ENCODE results near the gene SHISA6. TPM values are rescaled to one million over a fixed set of nuclear protein-coding genes. Genes with fewer than 3 reads are reported as not detected.
A peak's percentile ranks its signal among the peaks of the same experiment; 100 is the strongest.

The SHISA6 gene
- total RNA-seq, 1 experiment from 2014 or later: 2.9 TPM

GRCh38 chr17:11296994-11297393, 56.0 kb downstream of the SHISA6 start:
- no peak overlapping the region for H3K9ac ChIP-seq (ENCODE audit: extremely low read depth, insufficient read length, low read length)
- no peak overlapping the region for H2BK12ac ChIP-seq (ENCODE audit: insufficient read length, low read depth, low read length)
- Mint-ChIP-seq H3K4me3 (no peak overlapping the region), H3K4me1 (no peaks in the 10 kb centered on the region), H3K36me3 (ENCODE audit: insufficient read depth in 1 of 3, low read depth in 3 of 3) (peaks cover 0 to 7% (median 5%) of the 10 kb centered on the region in 3 experiments; a peak in 4 of 7 replicates), H3K9me3 (peaks cover 6 to 7% of the 10 kb centered on the region in 2 experiments), H3K27ac (no peak overlapping the region), H3K27me3 (ENCODE audit: low read depth) (no peaks in the 10 kb centered on the region; the same call in none of the 2 replicates)
- H3K4ac ChIP-seq (ENCODE audit: low read depth, low read length): no peak overlapping the region
- no peak overlapping the region for H3K14ac ChIP-seq (ENCODE audit: insufficient read depth, low read length)
- H3K79me2 ChIP-seq (ENCODE audit: insufficient read depth, low read length): no peaks in the 10 kb centered on the region
- H3K18ac ChIP-seq (ENCODE audit: insufficient read length, low read depth, low read length): no peak overlapping the region
- no CpG with 5 or more reads among the region's 4 CpGs for WGBS (ENCODE audit: extremely low coverage, insufficient read length, low lambda C conversion rate)
- no peak overlapping the region for H2BK15ac ChIP-seq (ENCODE audit: low read depth, low read length)
- no peak overlapping the region for H2AFZ ChIP-seq (ENCODE audit: low read length)
- no peak overlapping the region for H4K5ac ChIP-seq (ENCODE audit: insufficient read length, low read depth, low read length)
- no peaks in the 10 kb centered on the region for H3K27me3 ChIP-seq (ENCODE audit: insufficient read depth, low read length)
- no peak overlapping the region for H2BK5ac ChIP-seq (ENCODE audit: insufficient read length, low read length)
- H3K23me2 ChIP-seq (ENCODE audit: insufficient read length, low read depth, low read length, poor library complexity, severe bottlenecking): no peaks in the 10 kb centered on the region
- H2AK5ac ChIP-seq (ENCODE audit: insufficient read length, low read length): no peak overlapping the region
- no peak overlapping the region for H3T11ph ChIP-seq (ENCODE audit: low read length)
- no peaks in the 10 kb centered on the region for H3K9me3 ChIP-seq (ENCODE audit: control insufficient read depth, low read depth, low read length)
- H3K79me1 ChIP-seq (ENCODE audit: insufficient read depth, low read depth, low read length, poor library complexity, severe bottlenecking): no peaks in the 10 kb centered on the region
- no peak overlapping the region for H3K56ac ChIP-seq (ENCODE audit: insufficient read length, low read depth, low read length)
- no peak for DNase-seq
- H2BK20ac ChIP-seq (ENCODE audit: low read depth, low read length, poor library complexity, severe bottlenecking): no peak overlapping the region
- no peaks in the 10 kb centered on the region for H3K4me1 ChIP-seq (ENCODE audit: insufficient read depth, low read length)
- TF ChIP-seq CTCF (conservative IDR thresholded peaks at IDR 0.05): peak; percentile 79
- H4K8ac ChIP-seq (replicated peaks; ENCODE audit: insufficient read length, low read depth, low read length): no peak overlapping the region
- H4K91ac ChIP-seq (ENCODE audit: insufficient read length, low read depth, low read length): no peak overlapping the region
- no peak overlapping the region for H3K4me2 ChIP-seq (ENCODE audit: insufficient read depth, insufficient read length, low read length)
- no peak overlapping the region for H2BK120ac ChIP-seq (ENCODE audit: low read depth, low read length, poor library complexity, severe bottlenecking)
- H3K27ac ChIP-seq (ENCODE audit: insufficient read length, low read depth, low read length): no peak overlapping the region
- H4K20me1 ChIP-seq (ENCODE audit: control insufficient read depth, insufficient read depth, insufficient read length): no peaks in the 10 kb centered on the region
- no peak overlapping the region for H3K23ac ChIP-seq (ENCODE audit: insufficient read length, low read depth, low read length)
